Smooth muscle cell of the pulmonary artery (primary cell): Measurements from ENCODE around the gene TRIM38. TPM values are rescaled to one million over a fixed set of nuclear protein-coding genes. Genes with fewer than 3 reads are reported as not detected.

Source experiments
- total RNA-seq: library from RNA; depleted of rRNA; stranded (reverse); fragments of >200 nt; gene quantifications from 2 replicates; pipeline ENCODE4 v1.2.3, GENCODE V29; 2014

The TRIM38 gene
- 7.5 and 10.2 TPM in 2 replicates for total RNA-seq

GRCh38 chr6:25962149-25963127 lies at the start of gene TRIM38:
TRIM38 (plus strand) TSS chr6:25962802; CDS start chr6:25966523, 3,721 bp downstream.

GRCh38 chr6:25930532-25931410 lies 31.8 kb upstream of the TRIM38 start, which contains the start of gene SLC17A2:
SLC17A2 (minus strand) TSS chr6:25930691; CDS start chr6:25925796, 4,895 bp downstream.

Other genes starting within 250 kb of the TRIM38 start
- not detected in 2 replicates for gene SLC17A4, start 208.1 kb upstream of the TRIM38 start, total RNA-seq
- gene SLC17A1, start 130.8 kb upstream of the TRIM38 start, total RNA-seq: not detected in 2 replicates
- gene SLC17A3, start 88.6 kb upstream of the TRIM38 start, total RNA-seq: not detected in 2 replicates
- gene SLC17A2, start 32.1 kb upstream of the TRIM38 start, total RNA-seq: 0.07 TPM in 1 of 2 replicates, not detected in the other
- 20.3 and 29.6 TPM in 2 replicates for gene HFE, start 124.6 kb downstream of the TRIM38 start, total RNA-seq